ENCODE results near the gene IL17RA. TPM values are rescaled to one million over a fixed set of nuclear protein-coding genes. Genes with fewer than 3 reads are reported as not detected.
A peak's percentile ranks its signal among the peaks of the same experiment; 100 is the strongest.

IL17RA gene
- total RNA-seq, 2 donors from 2014 or later = 16.1 to 17.4 TPM

- no peak overlapping the region for H3K27ac ChIP-seq
- TF ChIP-seq POLR2AphosphoS5 (IDR thresholded peaks at IDR 0.05) (peak; percentile 50), POLR2A (IDR thresholded peaks at IDR 0.05) (no peak)
- TF ChIP-seq, protein P1, sequence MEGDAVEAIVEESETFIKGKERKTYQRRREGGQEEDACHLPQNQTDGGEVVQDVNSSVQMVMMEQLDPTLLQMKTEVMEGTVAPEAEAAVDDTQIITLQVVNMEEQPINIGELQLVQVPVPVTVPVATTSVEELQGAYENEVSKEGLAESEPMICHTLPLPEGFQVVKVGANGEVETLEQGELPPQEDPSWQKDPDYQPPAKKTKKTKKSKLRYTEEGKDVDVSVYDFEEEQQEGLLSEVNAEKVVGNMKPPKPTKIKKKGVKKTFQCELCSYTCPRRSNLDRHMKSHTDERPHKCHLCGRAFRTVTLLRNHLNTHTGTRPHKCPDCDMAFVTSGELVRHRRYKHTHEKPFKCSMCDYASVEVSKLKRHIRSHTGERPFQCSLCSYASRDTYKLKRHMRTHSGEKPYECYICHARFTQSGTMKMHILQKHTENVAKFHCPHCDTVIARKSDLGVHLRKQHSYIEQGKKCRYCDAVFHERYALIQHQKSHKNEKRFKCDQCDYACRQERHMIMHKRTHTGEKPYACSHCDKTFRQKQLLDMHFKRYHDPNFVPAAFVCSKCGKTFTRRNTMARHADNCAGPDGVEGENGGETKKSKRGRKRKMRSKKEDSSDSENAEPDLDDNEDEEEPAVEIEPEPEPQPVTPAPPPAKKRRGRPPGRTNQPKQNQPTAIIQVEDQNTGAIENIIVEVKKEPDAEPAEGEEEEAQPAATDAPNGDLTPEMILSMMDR (IDR thresholded peaks at IDR 0.05) = peak; percentile 71 to 83 (median 82)
- no peaks in the 10 kb centered on the region for H3K36me3 ChIP-seq
- 28% methylated on average over 11 of the region's 11 CpGs for WGBS
- no peaks in the 10 kb centered on the region for H3K9me3 ChIP-seq
- no peaks in the 10 kb centered on the region for H3K4me1 ChIP-seq (replicated peaks)
- DNase-seq (ENCODE audit: low spot score) = peak; percentile 72
- no peak overlapping the region for H3K4me3 ChIP-seq
- H3K27me3 ChIP-seq (replicated peaks; ENCODE audit: insufficient read depth) = no peaks in the 10 kb centered on the region
- intact Hi-C loops (cut with DNase I) = loop anchor here (10.0 kb wide), 1 partner anchor 143 kb away; no protein-coding TSS in a partner anchor
Observed at GRCh38 chr22:17057959-17058814, 26.6 kb upstream of the IL17RA start.

DNA sequence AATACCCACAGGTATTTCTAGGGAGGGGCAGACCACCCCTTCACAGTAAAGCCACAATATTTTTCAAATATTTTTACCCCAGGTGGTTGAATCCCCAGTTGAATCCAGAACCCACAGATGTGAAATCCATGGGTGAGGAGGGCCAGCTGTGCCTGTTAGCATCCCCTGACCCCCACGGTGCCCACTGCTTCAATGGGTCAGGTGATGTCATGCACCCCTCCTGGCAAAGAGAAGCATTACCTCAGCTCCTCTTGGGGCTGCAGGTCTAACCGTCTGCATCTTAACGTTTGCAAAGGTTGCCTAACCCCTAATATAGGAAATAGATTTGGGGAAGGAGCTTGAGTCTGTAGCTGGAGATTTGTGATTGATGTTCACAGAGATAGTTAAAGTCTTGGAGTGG is 24.7 kb upstream of the IL17RA start:
- H3K27me3 ChIP-seq (replicated peaks; ENCODE audit: insufficient read depth) = no peaks in the 10 kb centered on the region
- TF ChIP-seq, protein P1 (IDR thresholded peaks at IDR 0.05) = no peak
- TF ChIP-seq POLR2A (IDR thresholded peaks at IDR 0.05) (no peak), POLR2AphosphoS5 (IDR thresholded peaks at IDR 0.05) (no peak)
- H3K4me1 ChIP-seq (replicated peaks) = peaks cover 8% of the 10 kb centered on the region
- intact Hi-C loops (cut with DNase I) = no loop called here
- no peak overlapping the region for H3K4me3 ChIP-seq
- no peak overlapping the region for H3K27ac ChIP-seq
- H3K9me3 ChIP-seq = no peaks in the 10 kb centered on the region
- H3K36me3 ChIP-seq = no peaks in the 10 kb centered on the region
- 44% methylated on average over 3 of the region's 3 CpGs for WGBS
- no peak for DNase-seq (ENCODE audit: low spot score)

- no peak overlapping the region for H3K4me3 ChIP-seq
- intact Hi-C loops (cut with DNase I) = no loop called here
- no peaks in the 10 kb centered on the region for H3K9me3 ChIP-seq
- peak; percentile 87 for DNase-seq (ENCODE audit: low spot score)
- H3K4me1 ChIP-seq (replicated peaks) = peaks cover 8% of the 10 kb centered on the region
- no peaks in the 10 kb centered on the region for H3K36me3 ChIP-seq
- no peaks in the 10 kb centered on the region for H3K27me3 ChIP-seq (replicated peaks; ENCODE audit: insufficient read depth)
- TF ChIP-seq POLR2AphosphoS5 (IDR thresholded peaks at IDR 0.05) (peak; percentile 97), POLR2A (IDR thresholded peaks at IDR 0.05) (peak; percentile 21)
- TF ChIP-seq, protein P1 (IDR thresholded peaks at IDR 0.05) = no peak
- peak overlapping the region; percentile 71 to 87 for H3K27ac ChIP-seq
- 12% methylated on average over 8 of the region's 8 CpGs for WGBS
Observed at GRCh38 chr22:17063411-17064106, 21.2 kb upstream of the IL17RA start.

- TF ChIP-seq POLR2A (IDR thresholded peaks at IDR 0.05) = no peak
- no peak for TF ChIP-seq POLR2AphosphoS5 (IDR thresholded peaks at IDR 0.05)
- TF ChIP-seq, protein P1 (IDR thresholded peaks at IDR 0.05) = no peak
- no peaks in the 10 kb centered on the region for H3K27me3 ChIP-seq (replicated peaks; ENCODE audit: insufficient read depth)
- peaks cover 8% of the 10 kb centered on the region for H3K4me1 ChIP-seq (replicated peaks)
- H3K4me3 ChIP-seq = no peak overlapping the region
- no peaks in the 10 kb centered on the region for H3K36me3 ChIP-seq
- peak overlapping the region; percentile 71 to 87 for H3K27ac ChIP-seq
- no peaks in the 10 kb centered on the region for H3K9me3 ChIP-seq
- DNase-seq (ENCODE audit: low spot score) = no peak
- 78% methylated on average over 7 of the region's 7 CpGs for WGBS
- intact Hi-C loops (cut with DNase I) = no loop called here
Observed at GRCh38 chr22:17064498-17065100, 20.2 kb upstream of the IL17RA start.

Measured in prostate gland (tissue), 2 donors.